ENCODE data around the gene SLC46A2.

Gene SLC46A2

DNA sequence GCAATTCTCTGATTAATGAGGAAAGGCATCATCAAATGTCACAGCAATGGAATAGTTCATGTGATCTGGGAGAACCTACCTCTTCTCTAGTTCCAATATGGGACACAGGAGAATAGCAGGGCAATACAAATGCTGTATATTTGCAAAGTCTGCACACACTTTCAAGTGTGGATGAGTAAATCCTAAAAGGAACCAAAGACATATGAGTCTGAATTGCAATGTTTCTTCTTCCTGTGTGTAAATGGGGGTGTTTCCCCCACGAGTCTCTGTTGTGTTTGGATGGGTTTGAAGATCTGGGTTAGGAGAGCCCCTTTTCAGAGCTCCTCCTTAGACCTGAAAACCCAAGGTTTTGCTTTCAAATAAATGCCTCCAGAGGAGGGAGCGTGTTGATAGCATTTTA, 26.9 kb downstream of the SLC46A2 start:
- DNase-seq (ENCODE audit: low read depth), result no peak
- H3K4me3 ChIP-seq (ENCODE audit: low read depth, low read length), result no peak overlapping the region
- TF ChIP-seq, protein P1, sequence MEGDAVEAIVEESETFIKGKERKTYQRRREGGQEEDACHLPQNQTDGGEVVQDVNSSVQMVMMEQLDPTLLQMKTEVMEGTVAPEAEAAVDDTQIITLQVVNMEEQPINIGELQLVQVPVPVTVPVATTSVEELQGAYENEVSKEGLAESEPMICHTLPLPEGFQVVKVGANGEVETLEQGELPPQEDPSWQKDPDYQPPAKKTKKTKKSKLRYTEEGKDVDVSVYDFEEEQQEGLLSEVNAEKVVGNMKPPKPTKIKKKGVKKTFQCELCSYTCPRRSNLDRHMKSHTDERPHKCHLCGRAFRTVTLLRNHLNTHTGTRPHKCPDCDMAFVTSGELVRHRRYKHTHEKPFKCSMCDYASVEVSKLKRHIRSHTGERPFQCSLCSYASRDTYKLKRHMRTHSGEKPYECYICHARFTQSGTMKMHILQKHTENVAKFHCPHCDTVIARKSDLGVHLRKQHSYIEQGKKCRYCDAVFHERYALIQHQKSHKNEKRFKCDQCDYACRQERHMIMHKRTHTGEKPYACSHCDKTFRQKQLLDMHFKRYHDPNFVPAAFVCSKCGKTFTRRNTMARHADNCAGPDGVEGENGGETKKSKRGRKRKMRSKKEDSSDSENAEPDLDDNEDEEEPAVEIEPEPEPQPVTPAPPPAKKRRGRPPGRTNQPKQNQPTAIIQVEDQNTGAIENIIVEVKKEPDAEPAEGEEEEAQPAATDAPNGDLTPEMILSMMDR (IDR thresholded peaks at IDR 0.05; ENCODE audit: low read depth, low read length, missing control alignments), result no peak
- in situ Hi-C loops (cut with HindIII; ENCODE audit: low sequenced_read_pairs), result no loop called here

- TF ChIP-seq, protein P1 (IDR thresholded peaks at IDR 0.05; ENCODE audit: low read depth, low read length, missing control alignments), result no peak
- in situ Hi-C loops (cut with HindIII; ENCODE audit: low sequenced_read_pairs), result no loop called here
- no peak for DNase-seq (ENCODE audit: low read depth)
- H3K4me3 ChIP-seq (ENCODE audit: low read depth, low read length), result no peak overlapping the region
Observed at GRCh38 chr9:112863214-112863613, 27.5 kb downstream of the SLC46A2 start.

DNA sequence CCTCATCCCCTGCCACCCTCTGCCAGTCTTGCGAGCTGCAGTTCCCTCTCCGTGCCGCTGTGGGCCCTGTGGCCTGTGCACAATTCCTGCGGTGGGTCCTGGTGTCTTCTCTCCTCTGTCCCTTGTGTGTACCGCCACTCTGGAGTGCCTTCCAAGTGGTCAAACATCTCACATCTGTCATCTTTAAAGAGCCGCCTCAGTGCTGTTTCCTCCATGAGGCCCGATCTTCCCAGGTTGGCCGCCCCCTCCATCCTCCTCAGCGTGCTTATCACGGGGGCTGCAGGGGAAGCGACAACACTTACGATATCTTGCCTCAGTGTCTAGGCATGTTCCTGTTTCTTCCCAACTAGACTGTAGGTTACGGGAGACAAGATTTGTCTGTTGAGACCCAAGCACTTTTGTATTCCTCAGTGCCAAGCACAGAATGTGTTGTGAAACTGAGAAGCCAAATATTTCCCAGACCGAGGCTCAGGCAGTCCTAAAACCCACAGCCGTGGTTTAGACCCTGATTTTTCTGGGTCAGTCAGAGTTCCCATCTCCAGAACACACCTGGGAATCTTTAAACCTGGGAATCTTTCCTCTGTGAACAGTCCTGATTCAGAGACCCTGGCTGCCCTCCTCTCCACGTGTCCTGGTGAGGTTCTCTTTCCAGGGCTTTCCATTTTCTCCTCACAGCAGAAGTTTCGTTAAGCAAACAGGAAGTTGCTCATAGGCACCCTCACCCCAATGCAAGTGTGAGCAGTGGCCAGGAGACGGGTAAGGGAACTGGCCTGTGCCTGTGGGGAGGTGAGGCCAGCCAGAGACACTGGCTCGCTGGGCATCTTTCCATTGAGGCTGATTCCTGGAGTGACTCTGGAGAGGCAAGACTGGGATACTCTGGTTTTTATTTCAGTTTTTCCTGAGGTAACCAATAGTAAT, 28.8 kb downstream of the SLC46A2 start:
- DNase-seq (ENCODE audit: low read depth), result no peak
- TF ChIP-seq, protein P1 (IDR thresholded peaks at IDR 0.05; ENCODE audit: low read depth, low read length, missing control alignments), result no peak
- H3K4me3 ChIP-seq (ENCODE audit: low read depth, low read length), result no peak overlapping the region
- in situ Hi-C loops (cut with HindIII; ENCODE audit: low sequenced_read_pairs), result no loop called here

DNA sequence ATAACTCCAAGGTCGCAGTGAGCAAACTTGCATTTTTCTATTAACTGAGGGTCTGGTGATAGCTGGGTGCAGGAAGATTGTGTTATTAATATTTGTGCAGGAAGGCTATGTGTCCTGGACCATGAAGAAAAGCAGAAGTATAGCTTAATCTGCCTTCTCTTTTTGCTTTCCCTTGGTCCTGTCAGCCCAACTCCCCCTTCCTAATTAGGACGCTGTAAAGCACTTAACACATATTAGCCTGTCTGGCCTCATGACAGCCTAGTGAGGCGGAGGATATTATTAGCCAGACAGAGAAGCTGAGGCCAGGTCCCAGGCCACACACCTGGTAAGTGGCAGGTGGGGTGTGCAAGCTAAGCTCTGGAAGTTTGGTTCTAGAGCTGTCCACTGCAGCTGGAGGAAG, 29.5 kb downstream of the SLC46A2 start:
- no peak overlapping the region for H3K4me3 ChIP-seq (ENCODE audit: low read depth, low read length)
- no peak for DNase-seq (ENCODE audit: low read depth)

GRCh38 chr9:112860451-112860850, 30.2 kb downstream of the SLC46A2 start:
- H3K4me3 ChIP-seq (ENCODE audit: low read depth, low read length), result no peak overlapping the region
- TF ChIP-seq, protein P1 (IDR thresholded peaks at IDR 0.05; ENCODE audit: low read depth, low read length, missing control alignments), result no peak
- no peak for DNase-seq (ENCODE audit: low read depth)
- in situ Hi-C loops (cut with HindIII; ENCODE audit: low sequenced_read_pairs), result no loop called here

More for the DNA sequence above, 29.5 kb downstream of the SLC46A2 start:
- TF ChIP-seq, protein P1 (IDR thresholded peaks at IDR 0.05; ENCODE audit: low read depth, low read length, missing control alignments), result no peak
- in situ Hi-C loops (cut with HindIII; ENCODE audit: low sequenced_read_pairs), result no loop called here

DNA sequence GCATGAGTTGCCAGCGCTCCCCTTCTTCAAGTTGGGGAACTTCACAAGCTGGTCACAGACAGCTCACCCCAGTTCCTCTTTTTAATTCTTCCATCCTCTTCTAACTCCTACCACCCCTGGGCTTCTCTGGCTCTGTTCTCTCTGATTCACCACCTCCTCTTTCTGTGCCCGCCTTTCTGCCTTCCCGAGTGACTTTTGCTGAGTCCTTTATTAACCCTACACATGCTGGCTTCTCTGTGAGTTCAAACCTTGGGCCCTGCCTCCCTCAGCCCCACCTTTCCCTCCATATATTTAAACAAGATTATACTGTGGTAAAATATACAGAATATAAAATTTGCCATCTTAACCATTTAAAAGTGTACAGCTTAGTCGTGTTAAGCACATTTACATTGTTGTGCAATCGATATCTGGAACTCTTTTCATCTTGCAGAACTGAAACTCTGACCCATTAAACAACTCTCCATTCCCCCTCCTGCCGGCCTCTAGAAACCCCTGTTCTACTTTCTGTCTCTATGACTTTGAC, 32.0 kb downstream of the SLC46A2 start:
- no peak for DNase-seq (ENCODE audit: low read depth)
- TF ChIP-seq, protein P1 (IDR thresholded peaks at IDR 0.05; ENCODE audit: low read depth, low read length, missing control alignments), result no peak

More for the DNA sequence above, 32.0 kb downstream of the SLC46A2 start:
- in situ Hi-C loops (cut with HindIII; ENCODE audit: low sequenced_read_pairs), result no loop called here
- H3K4me3 ChIP-seq (ENCODE audit: low read depth, low read length), result no peak overlapping the region
